Parathyroid adenoma (tissue), 2 donors: Measurements from ENCODE around the gene SRSF9.
A peak's percentile ranks its signal among the peaks of the same experiment; 100 is the strongest.

Source experiments
- H2AFZ ChIP-seq: fragments of 300-600 bp; sonication (generic); one replicate; pipeline ENCODE4 v1.7.0; 2017; ENCODE audit warnings: antibody characterized with exemption, mild to moderate bottlenecking
- H3K27ac ChIP-seq: fragments of 300-600 bp; sonication (generic); one replicate; pipeline ENCODE4 v1.7.0; 2017
- H3K27me3 ChIP-seq: fragments of 300-600 bp; sonication (generic); one replicate; pipeline ENCODE4 v1.7.0; 2017; ENCODE audit warnings: low read length; ENCODE audit not compliant: control insufficient read depth, insufficient read depth
- H3K36me3 ChIP-seq: fragments of 300-600 bp; sonication (generic); one replicate; pipeline ENCODE4 v1.7.0; 2017; ENCODE audit warnings: low read length; ENCODE audit not compliant: control insufficient read depth, insufficient read depth
- H3K4me1 ChIP-seq: fragments of 300-600 bp; sonication (generic); one replicate; pipeline ENCODE4 v1.7.0; 2017; ENCODE audit warnings: control low read depth
- H3K4me2 ChIP-seq: fragments of 300-600 bp; sonication (generic); one replicate; pipeline ENCODE4 v1.7.0; 2017; ENCODE audit warnings: low read length
- H3K4me3 ChIP-seq: fragments of 300-600 bp; sonication (generic); one replicate; pipeline ENCODE4 v1.7.0; 2017; ENCODE audit warnings: low read depth, low read length
- H3K79me2 ChIP-seq: fragments of 300-600 bp; sonication (generic); one replicate; pipeline ENCODE4 v1.7.0; 2017; ENCODE audit warnings: control low read depth
- H3K9ac ChIP-seq: fragments of 300-600 bp; sonication (generic); one replicate; pipeline ENCODE4 v1.7.0; 2017; ENCODE audit warnings: mild to moderate bottlenecking
- H3K9me3 ChIP-seq: fragments of 300-600 bp; sonication (generic); one replicate; pipeline ENCODE4 v1.7.0; 2017; ENCODE audit warnings: low read length; ENCODE audit not compliant: control insufficient read depth
- CTCF ChIP-seq: fragments of 300-600 bp; sonication (generic); IDR thresholded peaks from one replicate; pipeline ENCODE4 v1.7.0; 2017; ENCODE audit warnings: antibody characterized with exemption, mild to moderate bottlenecking
- donor health status: primary hyperparathyroidism.

The SRSF9 gene

DNA sequence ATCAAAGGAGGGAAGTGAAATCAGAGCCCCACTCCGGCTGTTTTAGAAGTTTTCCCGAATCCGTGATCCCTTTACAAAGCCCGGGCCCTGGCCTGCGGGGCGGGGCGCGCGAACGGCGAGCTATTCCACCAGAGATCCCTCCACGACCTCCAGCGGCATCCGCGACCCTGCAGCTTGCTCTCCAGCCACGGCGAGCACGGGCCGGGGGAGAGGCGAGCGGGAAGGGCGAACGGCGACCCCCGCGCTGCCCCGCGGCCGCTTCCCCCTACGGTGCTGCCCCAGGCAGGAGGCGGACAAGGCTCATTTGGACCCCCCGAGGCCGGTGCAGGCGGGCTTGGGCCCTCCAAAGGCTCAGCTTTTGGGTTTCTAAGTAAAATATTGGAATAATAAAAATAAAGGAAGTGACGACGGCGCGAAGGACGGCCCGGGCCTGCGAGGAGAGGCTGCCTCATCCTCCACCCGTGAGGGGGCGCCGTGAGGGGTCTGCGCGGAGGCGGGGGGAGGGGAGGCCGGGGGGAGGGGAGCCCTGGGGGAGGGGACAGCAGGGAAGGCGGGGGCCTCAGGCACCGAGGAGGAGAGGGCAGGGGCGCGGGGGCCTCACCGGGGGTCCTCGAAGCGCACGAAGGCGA lies 613 bp downstream of the SRSF9 start:
- Histone ChIP-seq H3K79me2 (peaks cover 31% of the 10 kb centered on the region), H3K27ac (peak overlapping the region; percentile 86), H3K36me3 (no peaks in the 10 kb centered on the region), H3K9me3 (no peaks in the 10 kb centered on the region), H3K27me3 (no peaks in the 10 kb centered on the region), H3K4me2 (peak overlapping the region; percentile 99), H3K4me3 (peak overlapping the region; percentile 84), H3K4me1 (peaks cover 3% of the 10 kb centered on the region), H3K9ac (peak overlapping the region; percentile 47), H2AFZ (peak overlapping the region; percentile 68)
- TF ChIP-seq CTCF, result no peak

GRCh38 chr12:120468325-120468820 lies 1.2 kb downstream of the SRSF9 start:
- H3K4me3 ChIP-seq, result peak overlapping the region; percentile 84
- H3K9me3 ChIP-seq, result no peaks in the 10 kb centered on the region
- no peak for TF ChIP-seq CTCF
- H3K27me3 ChIP-seq, result no peaks in the 10 kb centered on the region
- H3K9ac ChIP-seq, result peak overlapping the region; percentile 47
- H3K4me2 ChIP-seq, result peak overlapping the region; percentile 99
- no peaks in the 10 kb centered on the region for H3K36me3 ChIP-seq
- peaks cover 31% of the 10 kb centered on the region for H3K79me2 ChIP-seq
- peak overlapping the region; percentile 68 for H2AFZ ChIP-seq
- H3K27ac ChIP-seq, result peak overlapping the region; percentile 86
- peaks cover 3% of the 10 kb centered on the region for H3K4me1 ChIP-seq

GRCh38 chr12:120467439-120467838 lies 2.1 kb downstream of the SRSF9 start:
- Histone ChIP-seq H3K79me2 (peaks cover 30% of the 10 kb centered on the region), H3K36me3 (no peaks in the 10 kb centered on the region), H3K27me3 (no peaks in the 10 kb centered on the region), H3K4me3 (no peak overlapping the region), H3K4me1 (peaks cover 3% of the 10 kb centered on the region), H3K9me3 (no peaks in the 10 kb centered on the region), H3K4me2 (no peak overlapping the region), H2AFZ (no peak overlapping the region), H3K9ac (no peak overlapping the region), H3K27ac (no peak overlapping the region)
- TF ChIP-seq CTCF, result no peak

DNA sequence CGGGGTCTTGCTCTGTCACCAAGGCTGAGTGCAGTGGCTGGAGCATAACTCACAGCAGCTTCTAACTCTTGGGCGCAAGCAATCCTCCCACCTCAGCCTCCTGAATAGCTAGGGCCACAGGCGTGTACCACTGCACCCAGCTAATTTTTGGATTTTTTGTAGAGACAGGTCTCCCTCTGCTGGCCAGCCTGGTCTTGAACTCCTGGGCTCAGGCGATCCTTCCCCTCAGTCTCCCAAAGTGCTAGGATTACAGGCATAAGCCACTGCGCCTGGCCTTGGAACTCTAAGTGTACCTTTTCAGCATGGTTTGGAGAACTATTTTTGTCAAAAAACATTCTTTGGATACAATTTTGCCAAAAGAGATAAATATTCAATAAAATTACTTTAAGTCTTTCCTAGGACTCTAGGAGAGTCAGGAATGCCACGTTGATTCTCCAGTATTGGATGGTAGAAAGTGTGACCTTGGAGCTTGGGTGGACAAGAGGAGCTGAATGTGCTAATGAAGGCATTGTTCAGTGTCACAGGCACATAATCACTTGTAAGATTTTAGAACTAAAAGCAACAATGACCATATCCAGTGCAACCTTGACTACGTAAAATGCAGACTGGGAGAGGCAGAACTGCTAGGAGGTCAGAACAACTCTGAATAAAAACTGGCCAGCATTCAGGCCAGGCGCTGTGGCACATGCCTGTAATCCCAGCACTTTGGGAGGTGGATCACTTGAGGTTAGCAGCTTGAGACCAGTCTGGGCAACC lies 2.8 kb downstream of the SRSF9 start:
- no peaks in the 10 kb centered on the region for H3K27me3 ChIP-seq
- H3K27ac ChIP-seq, result no peak overlapping the region
- no peak overlapping the region for H2AFZ ChIP-seq
- H3K4me3 ChIP-seq, result no peak overlapping the region
- no peak overlapping the region for H3K9ac ChIP-seq
- no peaks in the 10 kb centered on the region for H3K36me3 ChIP-seq
- no peak overlapping the region for H3K4me2 ChIP-seq
- H3K79me2 ChIP-seq, result peaks cover 30% of the 10 kb centered on the region
- no peaks in the 10 kb centered on the region for H3K9me3 ChIP-seq
- TF ChIP-seq CTCF, result peak; percentile 47
- peaks cover 3% of the 10 kb centered on the region for H3K4me1 ChIP-seq
